Muscle layer of colon (tissue), 2 donors: ENCODE results near the gene DOK7.
"Not testable (repeated sequence)": the region's sequence is repeated elsewhere in the genome, so short reads cannot be mapped to it uniquely, and the experiment has no call there.

Experiments used
- H3K27ac ChIP-seq: one replicate; pipeline ENCODE4 v1.7.0; 2013; ENCODE audit warnings: low read depth, mild to moderate bottlenecking, low read length, moderate library complexity
- H3K27me3 ChIP-seq, 2 donors: one replicate each; pipeline ENCODE4 v1.7.0; 2013; ENCODE audit warnings: low read length in 2 of 2, mild to moderate bottlenecking in 2 of 2; ENCODE audit not compliant: insufficient read depth in 2 of 2, control insufficient read depth in 1 of 2
- H3K36me3 ChIP-seq: one replicate; pipeline ENCODE4 v1.7.0; 2013; ENCODE audit warnings: mild to moderate bottlenecking, low read length; ENCODE audit not compliant: insufficient read depth
- H3K4me1 ChIP-seq: one replicate; pipeline ENCODE4 v1.7.0; 2013; ENCODE audit warnings: mild to moderate bottlenecking, low read length; ENCODE audit not compliant: insufficient read depth
- H3K4me3 ChIP-seq, 2 donors: one replicate each; pipeline ENCODE4 v1.7.0; 2013; ENCODE audit warnings: low read length in 2 of 2, low read depth in 1 of 2, mild to moderate bottlenecking in 1 of 2, moderate library complexity in 1 of 2
- H3K9ac ChIP-seq: one replicate; pipeline ENCODE4 v1.7.0; 2013; ENCODE audit warnings: low read length
- H3K9me3 ChIP-seq: one replicate; pipeline ENCODE4 v1.7.0; 2013; ENCODE audit warnings: mild to moderate bottlenecking, low read length
- donor health status: abdominal sarcoma.
- donor health status: Adenocarcinoma of cecum.

Gene DOK7

GRCh38 chr4:3531318-3531878 lies 68.3 kb downstream of the DOK7 start:
- peak overlapping the region; percentile 39 for H3K9ac ChIP-seq
- H3K4me1 ChIP-seq: peaks cover 24% of the 10 kb centered on the region
- H3K4me3 ChIP-seq: peak overlapping the region; percentile 84 to 98
- peak overlapping the region; percentile 56 for H3K27ac ChIP-seq
- peaks cover 14% of the 10 kb centered on the region for H3K36me3 ChIP-seq
- H3K27me3 ChIP-seq: no peaks in the 10 kb centered on the region
- H3K9me3 ChIP-seq: no peaks in the 10 kb centered on the region

GRCh38 chr4:3531879-3532750 lies 69.0 kb downstream of the DOK7 start, which contains the start of gene LRPAP1:
LRPAP1 (minus strand) TSS chr4:3532422; CDS start chr4:3532412, 10 bp downstream.
- Histone ChIP-seq H3K36me3 (peaks cover 14% of the 10 kb centered on the region), H3K27me3 (no peaks in the 10 kb centered on the region), H3K9me3 (no peaks in the 10 kb centered on the region), H3K4me1 (peaks cover 24% of the 10 kb centered on the region), H3K9ac (peak within 1 kb of the TSS; percentile 39), H3K4me3 (peak within 1 kb of the TSS; percentile 84 to 98), H3K27ac (peak within 1 kb of the TSS; percentile 68)

GRCh38 chr4:3532751-3533422 lies 69.8 kb downstream of the DOK7 start:
- H3K36me3 ChIP-seq: peaks cover 14% of the 10 kb centered on the region
- no peaks in the 10 kb centered on the region for H3K27me3 ChIP-seq
- peak overlapping the region; percentile 61 to 84 for H3K4me3 ChIP-seq
- no peaks in the 10 kb centered on the region for H3K9me3 ChIP-seq
- H3K27ac ChIP-seq: peak overlapping the region; percentile 68
- peaks cover 24% of the 10 kb centered on the region for H3K4me1 ChIP-seq
- H3K9ac ChIP-seq: no peak overlapping the region

- Histone ChIP-seq H3K36me3 (peaks cover 10% of the 10 kb centered on the region), H3K27me3 (no peaks in the 10 kb centered on the region), H3K9ac (no peak overlapping the region), H3K27ac (no peak overlapping the region), H3K4me3 (no peak overlapping the region), H3K9me3 (no peaks in the 10 kb centered on the region), H3K4me1 (peaks cover 24% of the 10 kb centered on the region)
Measured at GRCh38 chr4:3533423-3533820, 70.3 kb downstream of the DOK7 start.

GRCh38 chr4:3535812-3536211 lies 72.7 kb downstream of the DOK7 start:
- H3K4me1 ChIP-seq: peaks cover 12% of the 10 kb centered on the region
- not testable (repeated sequence) for H3K9me3 ChIP-seq, H3K27me3 ChIP-seq, H3K27ac ChIP-seq, H3K36me3 ChIP-seq, H3K4me3 ChIP-seq, H3K9ac ChIP-seq

- not testable (repeated sequence) for H3K9me3 ChIP-seq, H3K4me3 ChIP-seq, H3K4me1 ChIP-seq, H3K27ac ChIP-seq, H3K27me3 ChIP-seq, H3K36me3 ChIP-seq, H3K9ac ChIP-seq
Measured at GRCh38 chr4:3538906-3539305, 75.8 kb downstream of the DOK7 start.

GRCh38 chr4:3543415-3543814 lies 80.3 kb downstream of the DOK7 start:
- not testable (repeated sequence) for H3K27ac ChIP-seq, H3K36me3 ChIP-seq, H3K27me3 ChIP-seq, H3K4me1 ChIP-seq, H3K9ac ChIP-seq, H3K9me3 ChIP-seq, H3K4me3 ChIP-seq
